Thyroid gland (tissue), 4 donors: ENCODE data around the gene CCT8.

ENCODE experiments used
- POLR2A ChIP-seq, 2 donors: fragments of 450-650 bp; IDR thresholded peaks; one replicate each; pipeline ENCODE4 v1.6.1; 2017; ENCODE audit warnings: antibody characterized with exemption in 2 of 2, mild to moderate bottlenecking in 2 of 2, moderate library complexity in 1 of 2
- TF ChIP-seq, protein P1 (sequence below), 6 experiments: fragments of 200-600 bp in 3 of 6; fragments of 450-650 bp in 3 of 6; sonication (generic) in 3 of 6; IDR thresholded peaks; one replicate each; pipeline ENCODE4 v1.5.1; 2016 to 2019; ENCODE audit warnings: antibody characterized with exemption in 6 of 6, mild to moderate bottlenecking in 2 of 6, inconsistent platforms in 1 of 6, moderate library complexity in 1 of 6

DNA sequence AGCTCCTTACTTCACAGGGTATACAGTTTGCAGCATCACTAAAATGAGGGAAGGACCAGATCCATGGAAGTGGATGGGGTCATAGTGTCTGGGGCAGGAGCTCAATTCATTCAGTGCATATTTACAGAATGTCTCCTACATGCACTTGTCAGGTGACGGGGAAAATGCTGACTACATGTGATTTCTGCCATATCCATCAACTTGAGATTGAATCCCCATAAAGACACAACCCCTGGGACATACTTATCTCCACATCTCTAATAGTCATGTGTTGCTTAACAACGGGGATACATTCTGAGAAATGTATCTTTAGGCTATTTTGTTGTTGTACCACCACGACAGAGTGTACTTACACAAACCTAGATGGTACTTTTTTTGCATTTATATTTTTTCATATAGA, 66.3 kb downstream of the CCT8 start:
- no peak for TF ChIP-seq POLR2A (IDR thresholded peaks at IDR 0.05)
- TF ChIP-seq, protein P1, sequence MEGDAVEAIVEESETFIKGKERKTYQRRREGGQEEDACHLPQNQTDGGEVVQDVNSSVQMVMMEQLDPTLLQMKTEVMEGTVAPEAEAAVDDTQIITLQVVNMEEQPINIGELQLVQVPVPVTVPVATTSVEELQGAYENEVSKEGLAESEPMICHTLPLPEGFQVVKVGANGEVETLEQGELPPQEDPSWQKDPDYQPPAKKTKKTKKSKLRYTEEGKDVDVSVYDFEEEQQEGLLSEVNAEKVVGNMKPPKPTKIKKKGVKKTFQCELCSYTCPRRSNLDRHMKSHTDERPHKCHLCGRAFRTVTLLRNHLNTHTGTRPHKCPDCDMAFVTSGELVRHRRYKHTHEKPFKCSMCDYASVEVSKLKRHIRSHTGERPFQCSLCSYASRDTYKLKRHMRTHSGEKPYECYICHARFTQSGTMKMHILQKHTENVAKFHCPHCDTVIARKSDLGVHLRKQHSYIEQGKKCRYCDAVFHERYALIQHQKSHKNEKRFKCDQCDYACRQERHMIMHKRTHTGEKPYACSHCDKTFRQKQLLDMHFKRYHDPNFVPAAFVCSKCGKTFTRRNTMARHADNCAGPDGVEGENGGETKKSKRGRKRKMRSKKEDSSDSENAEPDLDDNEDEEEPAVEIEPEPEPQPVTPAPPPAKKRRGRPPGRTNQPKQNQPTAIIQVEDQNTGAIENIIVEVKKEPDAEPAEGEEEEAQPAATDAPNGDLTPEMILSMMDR (IDR thresholded peaks at IDR 0.05), result no peak
